ENCODE measurements around the gene NR5A2. TPM values are rescaled to one million over a fixed set of nuclear protein-coding genes. Genes with fewer than 3 reads are reported as not detected.

The NR5A2 gene
- polyA plus RNA-seq, 6 donors from 2014 or later: not detected

GRCh38 chr1:200038325-200038980 lies 10.9 kb downstream of the NR5A2 start:
- Mint-ChIP-seq H3K4me3 (peak overlapping the region; percentile 63 to 88 (median 82)), H3K27ac (peak overlapping the region in 1 of 6 donors; percentile 4), H3K4me1 (peaks cover 38 to 61% (median 42%) of the 10 kb centered on the region in 3 donors), H3K36me3 (no peaks in the 10 kb centered on the region), H3K27me3 (peaks cover 0 to 63% (median 59%) of the 10 kb centered on the region in 3 donors), H3K9me3 (peaks cover 0 to 4% (median 0%) of the 10 kb centered on the region in 7 donors)
- ATAC-seq (ENCODE audit: low read depth in 2 of 2) (peak in 1 of 2 donors; percentile 13), DNase-seq (no peak)

GRCh38 chr1:200038981-200039848 lies 11.7 kb downstream of the NR5A2 start:
- Mint-ChIP-seq H3K27me3 (peaks cover 0 to 69% (median 63%) of the 10 kb centered on the region in 3 donors), H3K9me3 (peaks cover 0 to 4% (median 0%) of the 10 kb centered on the region in 7 donors)
- ATAC-seq (ENCODE audit: low read depth in 2 of 2): peak; percentile 51 to 59

GRCh38 chr1:200039849-200040474 lies 12.5 kb downstream of the NR5A2 start:
- peak overlapping the region; percentile 30 to 97 (median 82) for H3K4me3 Mint-ChIP-seq
- ATAC-seq (ENCODE audit: low read depth in 2 of 2) (no peak), DNase-seq (no peak)
- peaks cover 38 to 61% (median 42%) of the 10 kb centered on the region in 3 donors for H3K4me1 Mint-ChIP-seq
- H3K36me3 Mint-ChIP-seq: no peaks in the 10 kb centered on the region
- peaks cover 0 to 4% (median 0%) of the 10 kb centered on the region in 7 donors for H3K9me3 Mint-ChIP-seq
- H3K27me3 Mint-ChIP-seq: peaks cover 3 to 71% (median 66%) of the 10 kb centered on the region in 3 donors
- H3K27ac Mint-ChIP-seq: peak overlapping the region in 3 of 6 donors; percentile 7 to 79 (median 53)

More at GRCh38 chr1:200038981-200039848, 11.7 kb downstream of the NR5A2 start:
- no peak for DNase-seq
- Mint-ChIP-seq H3K4me3 (peak overlapping the region; percentile 72 to 93 (median 85)), H3K27ac (peak overlapping the region in 2 of 6 donors; percentile 69 to 81), H3K36me3 (no peaks in the 10 kb centered on the region), H3K4me1 (peaks cover 38 to 61% (median 42%) of the 10 kb centered on the region in 3 donors)

- peak overlapping the region; percentile 30 to 97 (median 80) for H3K4me3 Mint-ChIP-seq
- H3K9me3 Mint-ChIP-seq: peaks cover 0 to 4% (median 0%) of the 10 kb centered on the region in 7 donors
- peak overlapping the region in 3 of 6 donors; percentile 51 to 59 (median 58) for H3K27ac Mint-ChIP-seq
- peaks cover 36 to 61% (median 42%) of the 10 kb centered on the region in 3 donors for H3K4me1 Mint-ChIP-seq
- no peak for DNase-seq
- H3K36me3 Mint-ChIP-seq: no peaks in the 10 kb centered on the region
- H3K27me3 Mint-ChIP-seq: peaks cover 9 to 77% (median 70%) of the 10 kb centered on the region in 3 donors
- peak; percentile 18 to 32 for ATAC-seq (ENCODE audit: low read depth in 2 of 2)
These were observed 13.1 kb downstream of the NR5A2 start for GRCh38 chr1:200040481-200041138.

GRCh38 chr1:200041337-200042118 lies 14.0 kb downstream of the NR5A2 start:
- ATAC-seq (ENCODE audit: low read depth in 2 of 2): no peak
- peak overlapping the region; percentile 23 to 97 (median 77) for H3K4me3 Mint-ChIP-seq
- peaks cover 0 to 4% (median 0%) of the 10 kb centered on the region in 7 donors for H3K9me3 Mint-ChIP-seq
- peaks cover 10 to 82% (median 69%) of the 10 kb centered on the region in 3 donors for H3K27me3 Mint-ChIP-seq
- no peaks in the 10 kb centered on the region for H3K36me3 Mint-ChIP-seq
- H3K27ac Mint-ChIP-seq: peak overlapping the region in 2 of 6 donors; percentile 18 to 62
- peaks cover 26 to 61% (median 42%) of the 10 kb centered on the region in 3 donors for H3K4me1 Mint-ChIP-seq
- DNase-seq: no peak

GRCh38 chr1:200042119-200042551 lies 14.6 kb downstream of the NR5A2 start:
- no peak for DNase-seq
- peak overlapping the region; percentile 60 to 97 (median 80) for H3K4me3 Mint-ChIP-seq
- H3K36me3 Mint-ChIP-seq: no peaks in the 10 kb centered on the region
- peak overlapping the region in 1 of 6 donors; percentile 50 for H3K27ac Mint-ChIP-seq
- H3K9me3 Mint-ChIP-seq: peaks cover 0 to 4% (median 0%) of the 10 kb centered on the region in 7 donors
- ATAC-seq (ENCODE audit: low read depth in 2 of 2): no peak
- H3K4me1 Mint-ChIP-seq: peaks cover 26 to 58% (median 42%) of the 10 kb centered on the region in 3 donors
- peaks cover 10 to 80% (median 67%) of the 10 kb centered on the region in 3 donors for H3K27me3 Mint-ChIP-seq

GRCh38 chr1:200042552-200043335 lies 15.2 kb downstream of the NR5A2 start:
- Mint-ChIP-seq H3K36me3 (no peaks in the 10 kb centered on the region), H3K9me3 (peaks cover 0 to 4% (median 0%) of the 10 kb centered on the region in 7 donors), H3K27me3 (peaks cover 12 to 74% (median 61%) of the 10 kb centered on the region in 3 donors), H3K4me3 (peak overlapping the region; percentile 70 to 97 (median 92)), H3K4me1 (peaks cover 25 to 54% (median 42%) of the 10 kb centered on the region in 3 donors), H3K27ac (peak overlapping the region in 4 of 6 donors; percentile 9 to 88 (median 53))
- DNase-seq: no peak
- peak in 1 of 2 donors; percentile 10 for ATAC-seq (ENCODE audit: low read depth in 2 of 2)

- no peak for DNase-seq
- peak overlapping the region in 1 of 6 donors; percentile 22 for H3K27ac Mint-ChIP-seq
- H3K9me3 Mint-ChIP-seq: peaks cover 0 to 4% (median 0%) of the 10 kb centered on the region in 7 donors
- peaks cover 18 to 73% (median 58%) of the 10 kb centered on the region in 3 donors for H3K27me3 Mint-ChIP-seq
- peaks cover 20 to 48% (median 39%) of the 10 kb centered on the region in 3 donors for H3K4me1 Mint-ChIP-seq
- H3K4me3 Mint-ChIP-seq: peak overlapping the region; percentile 70 to 97 (median 92)
- no peak for ATAC-seq (ENCODE audit: low read depth in 2 of 2)
- no peaks in the 10 kb centered on the region for H3K36me3 Mint-ChIP-seq
These were observed 15.8 kb downstream of the NR5A2 start for GRCh38 chr1:200043336-200043668.

GRCh38 chr1:200046115-200046514 lies 18.6 kb downstream of the NR5A2 start:
- peaks cover 8 to 21% (median 20%) of the 10 kb centered on the region in 3 donors for H3K4me1 Mint-ChIP-seq
- H3K27me3 Mint-ChIP-seq: peaks cover 41 to 60% (median 53%) of the 10 kb centered on the region in 3 donors
- ATAC-seq (ENCODE audit: low read depth in 2 of 2) (no peak), DNase-seq (no peak)
- H3K36me3 Mint-ChIP-seq: no peaks in the 10 kb centered on the region
- no peak overlapping the region for H3K4me3 Mint-ChIP-seq
- peaks cover 0 to 4% (median 0%) of the 10 kb centered on the region in 7 donors for H3K9me3 Mint-ChIP-seq
- H3K27ac Mint-ChIP-seq: no peak overlapping the region

- Mint-ChIP-seq H3K36me3 (no peaks in the 10 kb centered on the region), H3K9me3 (no peaks in the 10 kb centered on the region), H3K27me3 (peaks cover 40 to 60% (median 48%) of the 10 kb centered on the region in 3 donors), H3K27ac (no peak overlapping the region), H3K4me1 (peaks cover under 1 to 1% (median 1%) of the 10 kb centered on the region in 3 donors), H3K4me3 (no peak overlapping the region)
- DNase-seq (no peak), ATAC-seq (ENCODE audit: low read depth in 2 of 2) (no peak)
These were observed 20.7 kb downstream of the NR5A2 start for GRCh38 chr1:200048244-200048643.

GRCh38 chr1:200049810-200050209 lies 22.3 kb downstream of the NR5A2 start:
- Mint-ChIP-seq H3K9me3 (no peaks in the 10 kb centered on the region), H3K27me3 (peaks cover 31 to 57% (median 52%) of the 10 kb centered on the region in 3 donors), H3K36me3 (no peaks in the 10 kb centered on the region), H3K4me3 (no peak overlapping the region), H3K27ac (no peak overlapping the region), H3K4me1 (no peaks in the 10 kb centered on the region)
- DNase-seq: no peak
- ATAC-seq (ENCODE audit: low read depth in 2 of 2): no peak

All from naive B cell (primary cell).